GM23248 (cell line): ENCODE results near the gene TEX30. TPM values are rescaled to one million over a fixed set of nuclear protein-coding genes. Genes with fewer than 3 reads are reported as not detected.

Experiments used
- DNase-seq: peaks from one replicate; pipeline ENCODE4 v3.0.0-alpha.2; 2015
- H2AFZ ChIP-seq: fragments of 200-600 bp; sonication (generic); 2 replicates; pipeline ENCODE4 v1.6.1; 2016; ENCODE audit warnings: antibody characterized with exemption
- H3F3A ChIP-seq: fragments of 200-600 bp; sonication (generic); 2 replicates; pipeline ENCODE4 v1.6.1; 2016; ENCODE audit warnings: mild to moderate bottlenecking, antibody characterized with exemption, mixed run types; ENCODE audit not compliant: insufficient read depth
- H3K27ac ChIP-seq: fragments of 200-600 bp; sonication (generic); 2 replicates; pipeline ENCODE4 v1.5.1; 2016; ENCODE audit warnings: mild to moderate bottlenecking
- H3K27me3 ChIP-seq: fragments of 200-600 bp; sonication (generic); replicated peaks from 2 replicates; pipeline ENCODE4 v1.6.1; 2016; ENCODE audit warnings: mild to moderate bottlenecking; ENCODE audit not compliant: insufficient read depth
- H3K36me3 ChIP-seq: fragments of 200-600 bp; sonication (generic); 2 replicates; pipeline ENCODE4 v1.6.1; 2016; ENCODE audit warnings: low read depth, mild to moderate bottlenecking
- H3K4me1 ChIP-seq: fragments of 200-600 bp; sonication (generic); 2 replicates; pipeline ENCODE4 v1.6.1; 2016; ENCODE audit warnings: mild to moderate bottlenecking; ENCODE audit not compliant: insufficient read depth
- H3K4me2 ChIP-seq: fragments of 200-600 bp; sonication (generic); one replicate; pipeline ENCODE4 v1.6.1; 2016; ENCODE audit warnings: mild to moderate bottlenecking; ENCODE audit not compliant: unreplicated experiment
- H3K4me3 ChIP-seq: fragments of 200-600 bp; sonication (generic); 2 replicates; pipeline ENCODE4 v1.5.1; 2016; ENCODE audit warnings: mild to moderate bottlenecking
- H3K79me2 ChIP-seq: fragments of 200-600 bp; sonication (generic); 2 replicates; pipeline ENCODE4 v1.6.1; 2016; ENCODE audit warnings: mild to moderate bottlenecking; ENCODE audit not compliant: insufficient read depth
- H3K9ac ChIP-seq: fragments of 200-600 bp; sonication (generic); 2 replicates; pipeline ENCODE4 v1.6.1; 2016; ENCODE audit warnings: mild to moderate bottlenecking
- H3K9me2 ChIP-seq: fragments of 200-600 bp; sonication (generic); 2 replicates; pipeline ENCODE4 v1.6.1; 2016; ENCODE audit warnings: mixed run types, mild to moderate bottlenecking, moderate library complexity; ENCODE audit not compliant: insufficient read depth
- H3K9me3 ChIP-seq: fragments of 200-600 bp; sonication (generic); one replicate; pipeline ENCODE4 v1.6.1; 2017; ENCODE audit warnings: low read depth
- H4K20me1 ChIP-seq: fragments of 200-600 bp; sonication (generic); 2 replicates; pipeline ENCODE4 v1.6.0; 2016; ENCODE audit not compliant: insufficient read depth
- EZH2 ChIP-seq: fragments of 200-600 bp; sonication (generic); IDR thresholded peaks from 2 replicates; pipeline ENCODE4 v1.6.1; 2018; ENCODE audit warnings: antibody characterized with exemption, mild to moderate bottlenecking; ENCODE audit not compliant: insufficient read depth, poor library complexity, severe bottlenecking
- EZH2phosphoT487 ChIP-seq: fragments of 200-600 bp; sonication (generic); IDR thresholded peaks from 2 replicates; pipeline ENCODE4 v1.6.1; 2018; ENCODE audit warnings: antibody characterized with exemption, moderate library complexity, mild to moderate bottlenecking, low read depth; ENCODE audit not compliant: insufficient read depth
- WGBS, 2 experiments: methylation state at CpG; one replicate each; pipeline ENCODE4 v1.1.6; 2015 to 2017; ENCODE audit warnings: low lambda C conversion rate in 2 of 2, low coverage in 1 of 2; ENCODE audit errors: missing lambda C conversion rate in 2 of 2; 5-methylcytosine and 5-hydroxymethylcytosine counted together
- in situ Hi-C: fragments of 300-500 bp; cut with MboI; formaldehyde crosslinking; loops from 2 replicates; pipeline ENCODE4 v1.15.0; 2020
- polyA plus RNA-seq: library from polyadenylated mRNA; unstranded; fragments of >200 nt; fragmentation: Nextera tagmentation; extraction: Ambion mirVana; gene quantifications from 2 replicates; pipeline ENCODE4 v1.2.1, GENCODE V29; 2016
- total RNA-seq: library from RNA; depleted of rRNA; stranded (reverse); fragments of >200 nt; shearing (Covaris generic); gene quantifications from 2 replicates; pipeline ENCODE4 v1.2.3, GENCODE V29; 2014

Gene TEX30
- total and polyA plus RNA-seq, 2 experiments from 2014 or later, result 21.1 to 37.6 TPM

DNA sequence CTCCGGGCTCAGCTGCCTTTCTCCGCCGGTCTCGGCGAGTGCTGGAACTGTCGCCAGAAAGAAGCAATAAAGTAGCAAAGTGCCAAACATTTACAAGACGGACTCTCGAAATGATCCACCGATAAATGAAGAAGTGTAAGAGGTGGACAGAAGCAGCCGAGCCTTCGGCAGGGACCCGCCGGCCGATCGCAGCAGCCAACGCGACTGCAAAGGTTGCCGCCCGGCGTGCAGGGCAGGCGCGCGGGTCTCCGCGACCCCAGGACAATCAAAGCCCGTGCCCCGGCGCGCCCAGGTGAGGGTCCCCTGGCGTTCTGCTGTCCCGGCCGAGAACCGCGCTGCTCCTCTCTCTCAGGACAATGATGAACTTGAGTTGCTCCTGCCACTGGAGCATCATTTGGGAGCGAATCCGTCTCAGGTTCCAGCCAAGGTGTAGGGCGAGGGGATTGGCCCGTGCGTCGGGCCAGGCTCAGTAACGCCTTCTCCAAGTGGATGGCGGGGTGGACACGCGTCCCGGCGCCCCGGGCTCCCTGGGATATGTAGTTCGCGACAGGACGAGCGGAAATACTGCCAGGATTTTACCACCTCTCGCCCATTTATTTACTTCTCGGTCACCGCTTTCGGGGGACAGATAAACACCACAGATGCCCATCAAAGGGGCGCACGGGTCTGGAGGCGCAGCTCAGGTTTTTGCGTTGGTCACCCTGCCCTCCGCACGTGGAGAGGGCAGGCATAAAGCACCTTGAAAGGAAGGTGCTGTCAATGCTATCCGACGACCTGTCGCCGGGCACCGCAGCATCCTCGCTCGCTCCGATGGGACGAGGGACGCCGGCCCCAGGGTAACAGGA, 25.2 kb upstream of the TEX30 start, which contains the start of the genes BIVM and POGLUT2:
TSS of gene BIVM (plus strand) at position 539 of the 845 bp plus-strand sequence. CDS start 8,149 bp downstream, outside the sequence.
TSS of gene POGLUT2 (minus strand) at position 396 of the 845 bp plus-strand sequence. CDS start at position 90, 306 bp downstream.
- Histone ChIP-seq H3K36me3 (no peaks in the 10 kb centered on the region), H4K20me1 (no peaks in the 10 kb centered on the region), H3K27me3 (no peaks in the 10 kb centered on the region), H3F3A (peaks cover 5% of the 10 kb centered on the region; the same call in 1 of the 2 replicates), H3K79me2 (peaks cover 71% of the 10 kb centered on the region), H3K4me3 (peak within 1 kb of the TSS; percentile 78), H2AFZ (peak within 1 kb of the TSS; percentile 87), H3K4me1 (peaks cover 18% of the 10 kb centered on the region), H3K4me2 (peak within 1 kb of the TSS; percentile 97), H3K9me3 (no peaks in the 10 kb centered on the region), H3K9me2 (no peaks in the 10 kb centered on the region), H3K9ac (peak within 1 kb of the TSS; percentile 82), H3K27ac (peak within 1 kb of the TSS; percentile 57)
- in situ Hi-C loops, result no loop called here
- 0 to 2% methylated on average over 68 to 71 of the region's 72 CpGs for WGBS, 2 experiments
- peak; percentile 97 for DNase-seq
- TF ChIP-seq EZH2 (no peak), EZH2phosphoT487 (no peak)

DNA sequence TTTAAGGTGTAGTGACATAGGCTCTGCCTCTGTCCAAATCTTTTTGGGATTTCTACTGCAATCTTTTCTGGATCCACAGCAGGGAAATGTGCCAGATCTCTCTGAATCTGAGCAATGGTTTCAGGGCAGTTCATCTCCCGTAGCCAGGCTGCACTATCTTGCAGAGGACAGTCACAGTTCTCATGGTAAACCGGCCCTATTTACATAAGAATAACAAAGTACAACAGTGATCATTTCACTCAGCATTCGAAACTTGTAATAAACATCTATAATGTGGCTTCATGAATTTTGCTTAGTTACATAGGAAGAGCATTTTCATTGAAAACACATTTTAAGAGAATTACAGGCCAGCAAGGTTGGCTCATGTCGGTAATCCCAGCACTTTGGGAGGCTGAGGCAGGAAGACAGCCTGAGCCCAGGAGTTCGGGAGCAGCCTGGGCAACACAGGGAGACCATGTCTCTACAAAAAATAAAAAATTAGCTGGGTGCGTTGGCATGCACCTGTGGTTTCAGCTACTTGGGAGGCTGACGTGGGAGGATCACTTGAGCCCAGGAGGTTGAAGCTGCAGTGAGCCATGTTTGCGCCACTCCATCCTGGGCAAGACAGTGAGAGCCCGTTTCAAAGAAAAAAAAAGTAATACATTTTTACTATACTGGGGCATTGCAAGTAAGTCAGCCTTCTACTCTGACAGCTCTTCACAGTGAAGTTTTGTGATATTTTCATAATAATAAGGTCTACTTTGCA, 20.2 kb upstream of the TEX30 start:
- H3K4me1 ChIP-seq, result no peaks in the 10 kb centered on the region; the same call in 1 of the 2 replicates
- H3K79me2 ChIP-seq, result peaks cover 26% of the 10 kb centered on the region
- WGBS, 2 experiments, result 84% methylated on average over 9 of the region's 9 CpGs
- no peaks in the 10 kb centered on the region for H3K9me2 ChIP-seq
- peaks cover 15% of the 10 kb centered on the region; the same call in 1 of the 2 replicates for H3K36me3 ChIP-seq
- H3K27ac ChIP-seq, result no peak overlapping the region
- H2AFZ ChIP-seq, result no peak overlapping the region
- H3F3A ChIP-seq, result no peaks in the 10 kb centered on the region
- no peak overlapping the region for H3K9ac ChIP-seq
- DNase-seq, result no peak
- no peaks in the 10 kb centered on the region for H3K27me3 ChIP-seq
- no peak overlapping the region for H3K4me3 ChIP-seq
- no peaks in the 10 kb centered on the region for H3K9me3 ChIP-seq
- in situ Hi-C loops, result no loop called here
- TF ChIP-seq EZH2phosphoT487, result no peak
- no peak overlapping the region for H3K4me2 ChIP-seq
- H4K20me1 ChIP-seq, result no peaks in the 10 kb centered on the region

DNA sequence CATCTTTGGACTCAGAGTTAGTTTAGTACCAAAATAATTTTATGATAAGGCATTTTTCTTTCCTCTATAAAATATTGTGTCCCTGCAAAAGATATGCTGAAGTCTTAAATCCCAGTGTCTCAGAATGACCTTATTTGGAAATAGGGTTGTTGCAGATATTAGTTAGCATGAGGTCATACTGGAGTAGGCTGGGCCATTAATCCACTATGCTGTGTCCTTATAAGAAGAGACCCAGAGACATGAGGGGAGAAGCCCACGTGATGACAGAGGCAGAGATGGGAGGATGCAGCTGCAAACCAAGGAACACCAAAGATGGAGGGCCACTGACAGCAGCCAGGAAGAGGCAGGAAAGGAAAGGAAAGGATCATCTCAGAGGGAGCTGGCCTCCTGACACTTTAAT, 18.8 kb upstream of the TEX30 start:
- Histone ChIP-seq H3F3A (no peaks in the 10 kb centered on the region), H4K20me1 (no peaks in the 10 kb centered on the region), H3K27ac (no peak overlapping the region), H3K27me3 (no peaks in the 10 kb centered on the region), H3K36me3 (peaks cover 24% of the 10 kb centered on the region; the same call in 1 of the 2 replicates), H3K9ac (no peak overlapping the region), H3K4me3 (no peak overlapping the region), H3K4me1 (no peaks in the 10 kb centered on the region; the same call in 1 of the 2 replicates), H3K9me2 (no peaks in the 10 kb centered on the region), H2AFZ (no peak overlapping the region), H3K79me2 (peaks cover 12% of the 10 kb centered on the region), H3K4me2 (no peak overlapping the region), H3K9me3 (no peaks in the 10 kb centered on the region)
- WGBS, 2 experiments, result 89 to 100% methylated on average over 1 of the region's 1 CpG
- in situ Hi-C loops, result no loop called here
- no peak for DNase-seq
- TF ChIP-seq EZH2 (no peak), EZH2phosphoT487 (no peak)

DNA sequence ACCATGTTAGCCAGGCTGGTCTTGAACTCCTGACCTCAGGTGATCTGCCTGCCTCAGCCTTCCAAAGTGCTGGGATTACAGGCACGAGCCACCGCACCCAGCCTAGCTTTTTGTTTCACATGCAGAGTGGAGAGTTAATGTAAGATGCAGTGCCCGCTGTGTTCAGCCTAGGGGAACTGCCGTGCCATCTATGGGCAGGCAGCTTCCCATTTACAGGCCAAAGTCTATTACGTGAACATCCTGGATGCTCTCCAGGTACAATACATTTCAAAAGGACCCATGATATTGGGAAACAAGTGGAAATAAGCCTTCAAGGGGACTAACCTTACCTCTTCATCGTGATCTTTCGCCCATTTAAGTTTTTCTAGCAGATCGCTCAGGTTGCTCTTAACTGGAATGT, 15.1 kb upstream of the TEX30 start:
- WGBS, 2 experiments, result 95 to 97% methylated on average over 8 of the region's 8 CpGs
- Histone ChIP-seq H3F3A (no peaks in the 10 kb centered on the region), H3K27me3 (no peaks in the 10 kb centered on the region), H2AFZ (no peak overlapping the region), H3K9me3 (no peaks in the 10 kb centered on the region), H3K4me3 (no peak overlapping the region), H3K36me3 (peaks cover 29% of the 10 kb centered on the region; the same call in 1 of the 2 replicates), H4K20me1 (no peaks in the 10 kb centered on the region), H3K4me1 (no peaks in the 10 kb centered on the region), H3K27ac (no peak overlapping the region), H3K4me2 (no peak overlapping the region), H3K79me2 (no peaks in the 10 kb centered on the region), H3K9me2 (no peaks in the 10 kb centered on the region), H3K9ac (no peak overlapping the region)
- in situ Hi-C loops, result no loop called here
- no peak for DNase-seq
- TF ChIP-seq EZH2phosphoT487 (no peak), EZH2 (no peak)
